Transverse colon (tissue), 4 donors: ENCODE data around the gene LRFN2.

Source experiments
- POLR2A ChIP-seq: fragments of 450-650 bp; IDR thresholded peaks from one replicate; pipeline ENCODE4 v1.6.1; 2016; ENCODE audit warnings: antibody characterized with exemption, mild to moderate bottlenecking, moderate library complexity
- POLR2AphosphoS5 ChIP-seq, 3 donors: sonication (generic); formaldehyde crosslinking; IDR thresholded peaks; one replicate each; pipeline ENCODE4 v1.6.1; 2016; ENCODE audit warnings: antibody characterized with exemption in 3 of 3
- TF ChIP-seq, protein P1 (sequence below), 5 experiments: fragments of 200-600 bp in 3 of 5; fragments of 450-650 bp in 2 of 5; sonication (generic) in 3 of 5; IDR thresholded peaks; 1 replicate in 2 of 5; 2 replicates in 3 of 5; pipeline ENCODE4 v1.5.1; 2016 to 2017; ENCODE audit warnings: antibody characterized with exemption in 5 of 5, inconsistent platforms in 3 of 5, mild to moderate bottlenecking in 2 of 5, moderate library complexity in 1 of 5

DNA sequence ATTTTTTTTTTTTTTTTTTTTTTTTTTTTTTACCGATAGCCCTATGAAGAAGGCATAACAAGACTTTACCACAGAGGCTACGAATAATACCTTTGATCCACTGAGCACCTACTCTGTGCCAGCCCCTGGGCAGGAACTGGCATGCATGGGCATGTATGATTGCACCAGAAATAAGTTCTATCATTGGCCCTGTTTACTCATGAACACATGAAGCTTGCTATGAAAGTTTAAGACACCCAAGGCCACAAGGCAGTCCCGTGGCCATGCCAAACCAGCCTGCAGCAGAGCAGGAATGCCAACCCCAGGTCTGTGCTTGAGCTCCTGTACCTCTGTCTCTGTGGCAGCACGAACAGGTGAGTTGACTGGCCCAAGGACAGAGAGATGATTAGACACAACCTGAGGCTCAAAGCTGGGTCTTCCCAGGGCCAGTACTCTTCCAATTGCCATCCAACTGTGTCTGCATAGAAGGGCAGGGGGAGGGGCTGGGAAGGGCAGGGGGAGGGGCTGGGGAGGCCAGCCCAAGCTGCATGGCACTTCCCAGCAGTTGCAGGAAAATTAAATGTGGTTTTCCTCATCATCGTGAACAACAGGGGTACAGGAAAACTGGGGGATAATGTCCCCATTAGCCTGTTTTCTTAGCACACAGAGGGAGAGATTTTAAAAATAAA is 63.5 kb downstream of the LRFN2 start:
- no peak for TF ChIP-seq POLR2A
- TF ChIP-seq POLR2AphosphoS5 (IDR thresholded peaks at IDR 0.05): no peak
- TF ChIP-seq, protein P1, sequence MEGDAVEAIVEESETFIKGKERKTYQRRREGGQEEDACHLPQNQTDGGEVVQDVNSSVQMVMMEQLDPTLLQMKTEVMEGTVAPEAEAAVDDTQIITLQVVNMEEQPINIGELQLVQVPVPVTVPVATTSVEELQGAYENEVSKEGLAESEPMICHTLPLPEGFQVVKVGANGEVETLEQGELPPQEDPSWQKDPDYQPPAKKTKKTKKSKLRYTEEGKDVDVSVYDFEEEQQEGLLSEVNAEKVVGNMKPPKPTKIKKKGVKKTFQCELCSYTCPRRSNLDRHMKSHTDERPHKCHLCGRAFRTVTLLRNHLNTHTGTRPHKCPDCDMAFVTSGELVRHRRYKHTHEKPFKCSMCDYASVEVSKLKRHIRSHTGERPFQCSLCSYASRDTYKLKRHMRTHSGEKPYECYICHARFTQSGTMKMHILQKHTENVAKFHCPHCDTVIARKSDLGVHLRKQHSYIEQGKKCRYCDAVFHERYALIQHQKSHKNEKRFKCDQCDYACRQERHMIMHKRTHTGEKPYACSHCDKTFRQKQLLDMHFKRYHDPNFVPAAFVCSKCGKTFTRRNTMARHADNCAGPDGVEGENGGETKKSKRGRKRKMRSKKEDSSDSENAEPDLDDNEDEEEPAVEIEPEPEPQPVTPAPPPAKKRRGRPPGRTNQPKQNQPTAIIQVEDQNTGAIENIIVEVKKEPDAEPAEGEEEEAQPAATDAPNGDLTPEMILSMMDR (IDR thresholded peaks at IDR 0.05): no peak
